Panc1 (cell line): ENCODE results near the gene DCAF6. TPM values are rescaled to one million over a fixed set of nuclear protein-coding genes. Genes with fewer than 3 reads are reported as not detected.

Source experiments
- ATAC-seq: fragments of 200-7000 bp; cut with Tn5 transposase; 2 replicates; pipeline ENCODE4 v1.9.1; 2020; ENCODE audit warnings: mild to moderate bottlenecking, moderate library complexity
- BruUV-seq: library from RNA; stranded (reverse); fragments of 400-500 nt; replicated peaks from 2 replicates; lab custom pipeline; 2021; lab: Mats Ljungman, UMichigan
- CTCF ChIA-PET: fragments of 300-600 bp; sonication (Branson Sonifier 250); formaldehyde crosslinking; loops from one replicate; lab custom pipeline; 2022; ENCODE audit warnings: antibody characterized with exemption; lab: Charles Lee
- POLR2A ChIA-PET: fragments of 300-600 bp; sonication (Branson Sonifier 250); formaldehyde crosslinking; loops from one replicate; lab custom pipeline; 2022; ENCODE audit warnings: antibody characterized with exemption; lab: Charles Lee
- DNase-seq: peaks from one replicate; pipeline ENCODE4 v3.0.0-alpha.2; 2010; ENCODE audit warnings: low read depth, low spot score
- H3K27ac ChIP-seq: 2 replicates; pipeline ENCODE4 v1.5.1; 2011; ENCODE audit warnings: mild to moderate bottlenecking, low read length, inconsistent platforms
- H3K27me3 ChIP-seq: fragments of 200-500 bp; sonication (Bioruptor generic); 2 replicates; pipeline ENCODE4 v1.6.0; 2014; ENCODE audit warnings: low read length, inconsistent platforms; ENCODE audit not compliant: control insufficient read depth, insufficient read depth
- H3K36me3 ChIP-seq: fragments of 200-500 bp; sonication (Bioruptor generic); 2 replicates; pipeline ENCODE4 v1.5.1; 2014; ENCODE audit warnings: inconsistent platforms, mild to moderate bottlenecking, low read length, moderate library complexity; ENCODE audit not compliant: control insufficient read depth, insufficient read depth
- H3K4me1 ChIP-seq: 2 replicates; pipeline ENCODE4 v1.5.1; 2011; ENCODE audit warnings: inconsistent platforms, mild to moderate bottlenecking, low read length, moderate library complexity; ENCODE audit not compliant: control insufficient read depth, insufficient read depth
- H3K4me3 ChIP-seq, 2 experiments: 2 replicates each; pipeline ENCODE4 v1.5.1; 2011 to 2012; ENCODE audit warnings: low read depth in 2 of 2, low read length in 2 of 2, mild to moderate bottlenecking in 2 of 2, inconsistent platforms in 1 of 2, moderate library complexity in 1 of 2
- H3K9me3 ChIP-seq: fragments of 200-500 bp; sonication (Bioruptor generic); 2 replicates; pipeline ENCODE4 v1.5.1; 2014; ENCODE audit warnings: low read depth, mild to moderate bottlenecking, inconsistent platforms, low read length, moderate library complexity; ENCODE audit not compliant: control insufficient read depth, insufficient read depth
- POLR2AphosphoS5 ChIP-seq: IDR thresholded peaks from 2 replicates; pipeline ENCODE4 v1.6.1; 2012; ENCODE audit warnings: mild to moderate bottlenecking, low read depth, low read length, moderate library complexity
- REST ChIP-seq, 2 experiments: IDR thresholded peaks; 2 replicates each; pipeline ENCODE4 v1.6.1; 2011 to 2012; ENCODE audit warnings: low read depth in 2 of 2, control low read depth in 1 of 2, low read length in 1 of 2, mild to moderate bottlenecking in 1 of 2, moderate library complexity in 1 of 2; ENCODE audit not compliant: insufficient read depth in 1 of 2
- SIN3A ChIP-seq: IDR thresholded peaks from 2 replicates; pipeline ENCODE4 v1.6.1; 2012; ENCODE audit warnings: low read depth, mild to moderate bottlenecking, low read length, moderate library complexity, borderline replicate concordance; ENCODE audit not compliant: insufficient read depth
- TCF7L2 ChIP-seq: IDR thresholded peaks from 2 replicates; pipeline ENCODE4 v1.6.1; 2011; ENCODE audit warnings: mild to moderate bottlenecking, low read depth, low read length, inconsistent platforms
- in situ Hi-C: cut with HindIII; loops from 2 replicates; pipeline ENCODE4 v1.10.0; 2016; ENCODE audit warnings: low sequenced_read_pairs, low pct_unique_long_range_greater_than_20kb
- intact Hi-C: fragments of 100-400 bp; cut with micrococcal nuclease; formaldehyde crosslinking; loops from one replicate; pipeline ENCODE4 v1.10.0; 2022; ENCODE audit not compliant: unreplicated experiment
- total RNA-seq: library from RNA; stranded (reverse); gene quantifications from one replicate; pipeline ENCODE4 v1.2.1, GENCODE V29; 2021; ENCODE audit not compliant: unreplicated experiment
- TF ChIP-seq, protein P1 (sequence below): fragments of 450-650 bp; IDR thresholded peaks from 2 replicates; pipeline ENCODE4 v1.5.1; 2017; ENCODE audit warnings: mild to moderate bottlenecking

DCAF6 gene
- total RNA-seq, 1 experiment from 2014 or later = 67.7 TPM

DNA sequence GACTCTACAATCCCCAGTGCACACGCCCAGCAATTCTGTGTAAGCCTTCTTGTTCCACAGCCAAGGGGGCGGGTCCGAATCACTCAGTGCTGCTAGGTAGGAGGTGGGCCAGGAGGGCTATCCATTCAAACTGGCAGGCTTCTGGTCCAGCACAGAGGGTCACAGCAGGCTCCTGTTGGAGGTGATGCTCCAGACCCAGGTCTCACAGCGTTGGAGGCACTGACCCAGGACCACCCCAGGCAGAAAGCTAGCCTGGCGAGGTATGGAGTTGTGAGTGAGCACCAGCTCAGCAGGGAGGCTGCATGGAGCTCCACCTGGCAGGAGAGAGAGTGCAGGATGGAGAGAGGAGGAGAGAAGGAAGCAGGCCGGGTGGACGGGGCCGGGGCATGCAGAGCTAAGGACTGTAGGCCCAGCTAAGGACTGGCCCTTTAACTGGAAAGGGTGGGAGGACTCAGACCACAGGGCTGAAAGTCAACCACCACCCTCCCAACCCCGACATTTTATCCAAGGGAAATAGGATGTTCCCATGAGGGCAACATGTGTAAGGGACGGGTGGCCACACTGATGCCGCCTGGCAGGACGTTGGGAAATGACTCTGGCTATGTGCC lies 161.5 kb downstream of the DCAF6 start:
- TF ChIP-seq, protein P1, sequence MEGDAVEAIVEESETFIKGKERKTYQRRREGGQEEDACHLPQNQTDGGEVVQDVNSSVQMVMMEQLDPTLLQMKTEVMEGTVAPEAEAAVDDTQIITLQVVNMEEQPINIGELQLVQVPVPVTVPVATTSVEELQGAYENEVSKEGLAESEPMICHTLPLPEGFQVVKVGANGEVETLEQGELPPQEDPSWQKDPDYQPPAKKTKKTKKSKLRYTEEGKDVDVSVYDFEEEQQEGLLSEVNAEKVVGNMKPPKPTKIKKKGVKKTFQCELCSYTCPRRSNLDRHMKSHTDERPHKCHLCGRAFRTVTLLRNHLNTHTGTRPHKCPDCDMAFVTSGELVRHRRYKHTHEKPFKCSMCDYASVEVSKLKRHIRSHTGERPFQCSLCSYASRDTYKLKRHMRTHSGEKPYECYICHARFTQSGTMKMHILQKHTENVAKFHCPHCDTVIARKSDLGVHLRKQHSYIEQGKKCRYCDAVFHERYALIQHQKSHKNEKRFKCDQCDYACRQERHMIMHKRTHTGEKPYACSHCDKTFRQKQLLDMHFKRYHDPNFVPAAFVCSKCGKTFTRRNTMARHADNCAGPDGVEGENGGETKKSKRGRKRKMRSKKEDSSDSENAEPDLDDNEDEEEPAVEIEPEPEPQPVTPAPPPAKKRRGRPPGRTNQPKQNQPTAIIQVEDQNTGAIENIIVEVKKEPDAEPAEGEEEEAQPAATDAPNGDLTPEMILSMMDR = no peak
- TF ChIP-seq TCF7L2 (no peak), POLR2AphosphoS5 (no peak), SIN3A (no peak), REST (IDR thresholded peaks at IDR 0.05; ENCODE audit: insufficient read depth in 1 of 2, low read depth in 2 of 2, low read length in 1 of 2) (no peak)
- CTCF ChIA-PET = no interaction called here
- in situ Hi-C loops = no loop called here
- ATAC-seq = no peak
- Histone ChIP-seq H3K4me3 (no peak overlapping the region), H3K27ac (no peak overlapping the region), H3K9me3 (no peaks in the 10 kb centered on the region), H3K27me3 (peaks cover 3% of the 10 kb centered on the region; the same call in 1 of the 2 replicates), H3K4me1 (no peaks in the 10 kb centered on the region), H3K36me3 (no peaks in the 10 kb centered on the region)
- no peak for DNase-seq
- BruUV-seq = no TSS peak
- intact Hi-C loops = no loop called here
- POLR2A ChIA-PET = no interaction called here

GRCh38 chr1:168098534-168099320 lies 162.2 kb downstream of the DCAF6 start:
- Histone ChIP-seq H3K27ac (no peak overlapping the region), H3K9me3 (no peaks in the 10 kb centered on the region), H3K4me3 (no peak overlapping the region), H3K36me3 (no peaks in the 10 kb centered on the region), H3K27me3 (peaks cover 3% of the 10 kb centered on the region; the same call in 1 of the 2 replicates), H3K4me1 (no peaks in the 10 kb centered on the region)
- DNase-seq (no peak), ATAC-seq (no peak)
- intact Hi-C loops = no loop called here
- ChIA-PET POLR2A (no interaction called here), CTCF (interaction anchor here (0.7 kb wide), 1 partner anchor 27 kb away, joined by 10 read pairs; no protein-coding TSS in a partner anchor)
- no TSS peak for BruUV-seq
- in situ Hi-C loops = no loop called here
- TF ChIP-seq POLR2AphosphoS5 (no peak), REST (IDR thresholded peaks at IDR 0.05; ENCODE audit: insufficient read depth in 1 of 2, low read depth in 2 of 2, low read length in 1 of 2) (no peak), SIN3A (no peak), TCF7L2 (no peak)
- TF ChIP-seq, protein P1 = no peak
